GM12865 (cell line): ENCODE data around the gene TSNAXIP1.
A peak's percentile ranks its signal among the peaks of the same experiment; 100 is the strongest.

Experiments
- DNase-seq: peaks from one replicate; pipeline ENCODE4 v3.0.0; 2010; ENCODE audit warnings: low read depth
- H3K4me3 ChIP-seq: 2 replicates; pipeline ENCODE4 v1.5.1; 2011; ENCODE audit warnings: mild to moderate bottlenecking, low read depth, low read length, control low read depth
- TF ChIP-seq, protein P1 (sequence below): IDR thresholded peaks from 2 replicates; pipeline ENCODE4 v1.5.1; 2011; ENCODE audit warnings: low read length, control low read depth, low read depth, inconsistent platforms; ENCODE audit not compliant: insufficient read depth; ENCODE audit errors: missing control alignments

TSNAXIP1 gene

DNA sequence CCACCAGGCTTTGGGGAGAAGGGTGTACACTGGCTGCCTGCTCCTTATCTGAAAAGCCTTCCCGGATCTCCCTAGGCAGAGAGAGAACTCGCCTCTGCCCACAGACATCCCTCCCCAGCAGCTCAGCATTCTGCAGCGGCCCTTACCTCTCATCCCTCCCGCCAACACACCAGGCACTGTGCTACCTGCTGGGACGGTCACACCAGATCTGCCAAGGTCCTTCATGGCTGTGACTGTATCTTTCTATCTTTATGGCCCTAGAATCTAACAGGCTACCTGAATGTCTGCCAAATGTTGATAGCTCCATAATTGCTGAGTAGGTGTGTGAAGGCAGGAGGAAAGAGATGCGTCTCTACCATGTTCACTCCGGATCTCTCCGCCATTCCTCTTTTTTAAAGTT, 7.9 kb downstream of the TSNAXIP1 start:
- TF ChIP-seq, protein P1, sequence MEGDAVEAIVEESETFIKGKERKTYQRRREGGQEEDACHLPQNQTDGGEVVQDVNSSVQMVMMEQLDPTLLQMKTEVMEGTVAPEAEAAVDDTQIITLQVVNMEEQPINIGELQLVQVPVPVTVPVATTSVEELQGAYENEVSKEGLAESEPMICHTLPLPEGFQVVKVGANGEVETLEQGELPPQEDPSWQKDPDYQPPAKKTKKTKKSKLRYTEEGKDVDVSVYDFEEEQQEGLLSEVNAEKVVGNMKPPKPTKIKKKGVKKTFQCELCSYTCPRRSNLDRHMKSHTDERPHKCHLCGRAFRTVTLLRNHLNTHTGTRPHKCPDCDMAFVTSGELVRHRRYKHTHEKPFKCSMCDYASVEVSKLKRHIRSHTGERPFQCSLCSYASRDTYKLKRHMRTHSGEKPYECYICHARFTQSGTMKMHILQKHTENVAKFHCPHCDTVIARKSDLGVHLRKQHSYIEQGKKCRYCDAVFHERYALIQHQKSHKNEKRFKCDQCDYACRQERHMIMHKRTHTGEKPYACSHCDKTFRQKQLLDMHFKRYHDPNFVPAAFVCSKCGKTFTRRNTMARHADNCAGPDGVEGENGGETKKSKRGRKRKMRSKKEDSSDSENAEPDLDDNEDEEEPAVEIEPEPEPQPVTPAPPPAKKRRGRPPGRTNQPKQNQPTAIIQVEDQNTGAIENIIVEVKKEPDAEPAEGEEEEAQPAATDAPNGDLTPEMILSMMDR = no peak
- H3K4me3 ChIP-seq = no peak overlapping the region
- no peak for DNase-seq

DNA sequence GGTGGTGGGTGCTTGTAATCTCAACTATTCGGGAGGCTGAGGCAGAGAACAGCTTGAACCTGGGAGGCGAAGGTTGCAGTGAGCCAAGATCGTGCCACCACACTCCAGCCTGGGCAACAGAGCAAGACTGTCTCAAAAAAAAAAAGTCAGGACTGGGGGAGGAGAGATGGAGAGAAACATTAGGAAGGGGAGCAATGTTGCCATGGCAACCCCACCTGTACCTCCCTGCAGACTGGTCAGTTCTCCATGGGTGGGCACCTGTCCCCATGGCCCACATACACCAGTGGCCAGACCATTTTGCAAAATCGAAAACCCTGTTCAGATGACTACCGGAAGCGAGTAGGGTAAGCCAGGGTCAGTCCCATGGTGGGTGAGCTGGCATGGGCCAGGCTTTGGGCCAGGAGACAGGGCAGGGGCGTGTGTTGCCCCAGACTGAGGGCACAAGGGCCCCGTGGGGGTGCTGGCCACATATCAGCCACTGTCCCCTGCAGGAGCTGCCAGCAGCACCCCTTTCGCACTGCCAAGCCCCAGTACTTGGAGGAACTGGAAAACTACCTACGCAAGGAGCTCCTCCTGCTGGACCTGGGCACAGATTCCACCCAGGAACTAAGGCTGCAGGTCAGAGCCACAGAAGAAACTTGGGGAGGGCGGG, 14.0 kb downstream of the TSNAXIP1 start:
- H3K4me3 ChIP-seq = no peak overlapping the region
- no peak for DNase-seq
- TF ChIP-seq, protein P1 = no peak

DNA sequence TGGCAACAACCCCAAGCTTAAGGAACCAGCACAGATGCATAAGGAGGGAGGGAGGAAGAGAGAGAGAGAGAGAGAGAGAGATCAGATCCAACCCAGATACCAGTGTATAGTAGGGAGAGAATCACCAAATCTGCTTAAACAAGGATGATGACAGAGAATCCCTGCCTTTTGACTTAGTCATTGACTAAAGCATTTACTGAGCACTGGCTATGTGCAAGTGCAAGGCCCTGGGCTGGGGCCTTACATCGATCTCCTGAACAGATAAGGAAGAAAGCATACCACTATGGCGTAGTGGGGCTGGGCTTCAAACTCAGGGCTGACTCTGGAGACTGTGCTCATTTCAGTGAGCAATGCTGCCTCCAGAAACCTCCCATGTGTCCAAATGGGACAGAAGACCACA, 15.8 kb downstream of the TSNAXIP1 start:
- H3K4me3 ChIP-seq = no peak overlapping the region
- DNase-seq = no peak
- TF ChIP-seq, protein P1 = no peak

DNA sequence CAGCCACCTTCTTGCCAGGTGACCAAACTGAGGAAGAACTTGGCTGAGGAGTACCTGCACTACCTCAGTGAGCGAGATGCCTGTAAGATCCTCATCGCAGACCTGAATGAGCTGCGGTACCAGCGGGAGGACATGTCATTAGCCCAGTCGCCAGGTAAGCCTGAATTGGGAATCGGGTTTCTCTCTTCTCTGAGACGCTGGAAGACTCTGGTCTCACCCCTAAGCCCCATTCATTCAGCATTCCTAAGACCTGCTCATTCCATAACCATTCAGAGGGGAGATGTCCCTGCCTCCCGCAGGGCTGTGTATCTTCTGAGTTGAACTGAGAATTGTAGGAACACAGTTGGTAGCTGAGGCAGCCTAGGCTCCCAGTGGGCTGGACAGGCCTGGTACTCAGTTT, 18.4 kb downstream of the TSNAXIP1 start:
- TF ChIP-seq, protein P1 = no peak
- no peak overlapping the region for H3K4me3 ChIP-seq
- DNase-seq = no peak

DNA sequence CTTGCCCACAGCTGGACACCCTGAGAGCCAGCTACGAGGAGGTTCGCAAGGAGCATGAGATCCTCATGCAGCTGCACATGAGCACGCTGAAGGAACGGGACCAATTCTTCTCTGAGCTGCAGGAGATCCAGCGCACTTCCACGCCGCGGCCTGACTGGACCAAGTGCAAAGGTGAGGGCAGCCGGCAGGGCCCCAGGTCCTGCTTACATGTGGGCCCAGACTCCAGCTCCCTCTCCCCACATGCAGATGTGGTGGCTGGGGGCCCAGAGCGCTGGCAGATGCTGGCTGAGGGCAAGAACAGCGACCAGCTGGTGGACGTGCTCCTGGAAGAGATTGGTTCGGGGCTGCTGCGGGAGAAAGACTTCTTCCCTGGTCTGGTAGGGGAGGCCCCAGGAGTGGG, 19.2 kb downstream of the TSNAXIP1 start:
- TF ChIP-seq, protein P1 = no peak
- no peak overlapping the region for H3K4me3 ChIP-seq
- no peak for DNase-seq

DNA sequence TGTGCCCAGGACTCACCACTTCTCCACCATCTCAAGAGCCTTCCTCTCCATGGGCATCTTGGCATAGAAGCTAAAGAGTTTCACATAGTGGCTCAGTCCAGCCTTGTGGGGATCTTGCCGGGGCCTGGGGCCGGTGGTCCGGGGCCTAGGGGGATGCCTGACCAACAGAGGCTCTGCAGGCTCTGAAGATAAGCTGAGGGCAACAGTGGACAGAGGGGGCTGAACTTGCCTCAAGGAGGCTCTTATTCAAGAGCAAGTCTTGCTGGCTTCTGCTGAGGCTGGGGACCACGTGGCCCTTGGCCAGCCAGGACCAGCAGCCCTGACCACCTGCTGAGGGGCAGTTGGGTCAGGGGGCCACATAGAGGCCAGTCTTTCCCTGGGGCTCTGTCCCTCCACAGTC, 22.0 kb downstream of the TSNAXIP1 start:
- no peak overlapping the region for H3K4me3 ChIP-seq
- DNase-seq = no peak
- TF ChIP-seq, protein P1 = no peak

DNA sequence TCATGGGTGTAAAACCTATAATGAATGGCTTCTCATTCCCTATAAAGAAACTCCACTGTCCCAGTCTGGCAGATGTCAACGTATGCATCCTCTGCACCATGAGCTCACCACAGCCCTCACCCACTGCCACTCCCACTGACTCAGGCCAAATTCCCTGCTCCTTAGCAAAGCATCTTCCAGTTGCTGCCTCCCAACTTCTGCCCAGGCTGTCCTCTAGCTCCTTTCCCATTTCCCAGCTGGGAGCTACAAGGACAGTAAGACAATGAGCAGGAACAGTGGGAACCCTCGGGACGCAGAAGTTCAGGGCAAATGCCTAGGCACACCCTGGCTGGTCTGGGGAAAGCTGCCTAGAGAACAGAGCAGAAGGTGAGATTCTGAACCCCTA, 26.3 kb downstream of the TSNAXIP1 start:
- no peak for DNase-seq
- H3K4me3 ChIP-seq = peak overlapping the region; percentile 94
- TF ChIP-seq, protein P1 = no peak
